Upper lobe of left lung (tissue), 6 donors: Measurements from ENCODE around the gene VCPKMT. TPM values are rescaled to one million over a fixed set of nuclear protein-coding genes. Genes with fewer than 3 reads are reported as not detected.

Source experiments
- ATAC-seq, 2 donors: fragments of 200-7000 bp; cut with Tn5 transposase; one replicate each; pipeline ENCODE4 v1.9.1; 2022; ENCODE audit warnings: mild to moderate bottlenecking in 2 of 2, moderate library complexity in 2 of 2; ENCODE audit not compliant: low FRiP score in 2 of 2
- DNase-seq, 2 donors: peaks; one replicate each; pipeline ENCODE4 v3.0.0-alpha.2; 2019 to 2020
- H3K27ac ChIP-seq, 4 donors: fragments of 200-600 bp; sonication (generic); one replicate each; pipeline ENCODE4 v1.5.1; 2016 to 2019
- H3K27me3 ChIP-seq, 4 donors: fragments of 200-600 bp; sonication (generic); one replicate each; pipeline ENCODE4 v1.5.1; 2017 to 2019
- H3K36me3 ChIP-seq, 4 donors: fragments of 200-600 bp; sonication (generic); one replicate each; pipeline ENCODE4 v1.5.1; 2016 to 2019
- H3K4me1 ChIP-seq, 4 donors: fragments of 200-600 bp; sonication (generic); one replicate each; pipeline ENCODE4 v1.5.1; 2018 to 2019
- H3K4me3 ChIP-seq, 4 donors: fragments of 200-600 bp; sonication (generic); one replicate each; pipeline ENCODE4 v1.5.1; 2017 to 2019; ENCODE audit warnings: mild to moderate bottlenecking in 2 of 4, moderate library complexity in 1 of 4
- H3K9me3 ChIP-seq, 4 donors: fragments of 200-600 bp; sonication (generic); one replicate each; pipeline ENCODE4 v1.5.1; 2018 to 2019
- CTCF ChIP-seq, 6 experiments: fragments of 450-650 bp in 4 of 6; fragments of 200-600 bp in 2 of 6; sonication (generic) in 2 of 6; IDR thresholded peaks; one replicate each; pipeline ENCODE4 v1.5.1; 2016 to 2019; ENCODE audit warnings: antibody characterized with exemption in 6 of 6
- EP300 ChIP-seq, 4 donors: sonication (generic); formaldehyde crosslinking; IDR thresholded peaks; one replicate each; pipeline ENCODE4 v1.5.1; 2017; ENCODE audit warnings: antibody characterized with exemption in 4 of 4, control low read depth in 2 of 4
- POLR2A ChIP-seq, 4 donors: fragments of 450-650 bp; IDR thresholded peaks; one replicate each; pipeline ENCODE4 v1.5.1; 2016 to 2017; ENCODE audit warnings: antibody characterized with exemption in 4 of 4, mild to moderate bottlenecking in 2 of 4
- POLR2AphosphoS5 ChIP-seq, 2 donors: sonication (generic); formaldehyde crosslinking; IDR thresholded peaks; one replicate each; pipeline ENCODE4 v1.5.1; 2017; ENCODE audit warnings: antibody characterized with exemption in 2 of 2
- WGBS, 2 donors: methylation state at CpG; one replicate each; pipeline ENCODE4 v1.1.5; 2017 to 2018; 5-methylcytosine and 5-hydroxymethylcytosine counted together
- total RNA-seq, 6 donors: library from RNA; depleted of rRNA in 4 of 6; stranded (reverse); fragments of >200 nt in 4 of 6; gene quantifications; one replicate each; pipeline versions ENCODE4 v1.1.0 to v1.2.1, GENCODE V29; 2016 to 2021
- donor health status: DM: no; HTN: no; CAD: no; lungs with moderate emphysema.
- donor health status: DM: no; HTN: yes; CAD: no; lungs with severe emphysema.

Gene VCPKMT
- total RNA-seq, 6 donors from 2014 or later: 3.0 to 9.9 (median 5.9) TPM

- H3K4me1 ChIP-seq: no peaks in the 10 kb centered on the region
- H3K9me3 ChIP-seq: no peaks in the 10 kb centered on the region
- WGBS, 2 donors: 82 to 85% methylated on average over 13 of the region's 13 CpGs
- TF ChIP-seq EP300 (IDR thresholded peaks at IDR 0.05): no peak
- TF ChIP-seq CTCF (IDR thresholded peaks at IDR 0.05): no peak
- TF ChIP-seq POLR2AphosphoS5 (IDR thresholded peaks at IDR 0.05): no peak
- H3K27ac ChIP-seq: no peak overlapping the region
- no peaks in the 10 kb centered on the region for H3K36me3 ChIP-seq
- no peak for DNase-seq
- no peak overlapping the region for H3K4me3 ChIP-seq
- no peaks in the 10 kb centered on the region for H3K27me3 ChIP-seq
- ATAC-seq: no peak
Measured at GRCh38 chr14:50070840-50071548, 45.4 kb downstream of the VCPKMT start.

- Histone ChIP-seq H3K4me3 (no peak overlapping the region), H3K4me1 (no peaks in the 10 kb centered on the region), H3K27me3 (no peaks in the 10 kb centered on the region), H3K9me3 (no peaks in the 10 kb centered on the region), H3K27ac (no peak overlapping the region), H3K36me3 (no peaks in the 10 kb centered on the region)
- 87 to 94% methylated on average over 3 of the region's 3 CpGs for WGBS, 2 donors
- ATAC-seq: no peak
- DNase-seq: no peak
- TF ChIP-seq CTCF (IDR thresholded peaks at IDR 0.05): no peak
- no peak for TF ChIP-seq EP300 (IDR thresholded peaks at IDR 0.05)
- no peak for TF ChIP-seq POLR2AphosphoS5 (IDR thresholded peaks at IDR 0.05)
- no peak for TF ChIP-seq POLR2A (IDR thresholded peaks at IDR 0.05)
Measured at GRCh38 chr14:50070230-50070629, 46.1 kb downstream of the VCPKMT start.

- no peak for TF ChIP-seq EP300 (IDR thresholded peaks at IDR 0.05)
- no peak for TF ChIP-seq POLR2A (IDR thresholded peaks at IDR 0.05)
- no peak for TF ChIP-seq POLR2AphosphoS5 (IDR thresholded peaks at IDR 0.05)
- TF ChIP-seq CTCF (IDR thresholded peaks at IDR 0.05): no peak
- no peaks in the 10 kb centered on the region for H3K27me3 ChIP-seq
- DNase-seq (no peak), ATAC-seq (no peak)
- H3K4me3 ChIP-seq: no peak overlapping the region
- H3K9me3 ChIP-seq: no peaks in the 10 kb centered on the region
- H3K27ac ChIP-seq: no peak overlapping the region
- H3K36me3 ChIP-seq: no peaks in the 10 kb centered on the region
- H3K4me1 ChIP-seq: peaks cover 0 to 3% (median 0%) of the 10 kb centered on the region in 4 donors
- 56 to 82% methylated on average over 2 of the region's 2 CpGs for WGBS, 2 donors
Measured at GRCh38 chr14:50069325-50069724, 47.0 kb downstream of the VCPKMT start.

- WGBS, 2 donors: 92 to 96% methylated on average over 7 of the region's 7 CpGs
- Histone ChIP-seq H3K4me1 (peaks cover 0 to 5% (median 0%) of the 10 kb centered on the region in 4 donors), H3K36me3 (no peaks in the 10 kb centered on the region), H3K27ac (no peak overlapping the region), H3K4me3 (no peak overlapping the region), H3K9me3 (no peaks in the 10 kb centered on the region), H3K27me3 (no peaks in the 10 kb centered on the region)
- ATAC-seq (no peak), DNase-seq (no peak)
- TF ChIP-seq EP300 (IDR thresholded peaks at IDR 0.05) (no peak), POLR2AphosphoS5 (IDR thresholded peaks at IDR 0.05) (no peak)
Measured at GRCh38 chr14:50068496-50068895, 47.9 kb downstream of the VCPKMT start.

GRCh38 chr14:50067723-50068495 is 48.5 kb downstream of the VCPKMT start:
- TF ChIP-seq CTCF (IDR thresholded peaks at IDR 0.05) (no peak), POLR2AphosphoS5 (IDR thresholded peaks at IDR 0.05) (no peak)
- no peak for DNase-seq
- no peak overlapping the region for H3K27ac ChIP-seq

More at GRCh38 chr14:50067723-50068495, 48.5 kb downstream of the VCPKMT start:
- ATAC-seq: no peak
- H3K4me3 ChIP-seq: no peak overlapping the region
- 90 to 92% methylated on average over 8 of the region's 8 CpGs for WGBS, 2 donors
- H3K4me1 ChIP-seq: peaks cover 0 to 5% (median under 1%) of the 10 kb centered on the region in 4 donors
- H3K36me3 ChIP-seq: no peaks in the 10 kb centered on the region
- H3K9me3 ChIP-seq: no peaks in the 10 kb centered on the region
- no peaks in the 10 kb centered on the region for H3K27me3 ChIP-seq
